D721Med (cell line): ENCODE measurements around the gene RNH1.

Experiments
- DNase-seq: peaks from one replicate; pipeline ENCODE4 v3.0.0; 2011; ENCODE audit warnings: low spot score; ENCODE audit not compliant: insufficient read length
- FAIRE-seq: peaks from 2 replicates; lab custom pipeline; 2011; peaks lifted over from hg19 to GRCh38; lab: Jason Lieb, UNC
- TF ChIP-seq, protein P1 (sequence below): IDR thresholded peaks from 2 replicates; pipeline ENCODE4 v1.5.1; 2012; ENCODE audit warnings: mild to moderate bottlenecking, control low read depth; ENCODE audit not compliant: insufficient read depth; ENCODE audit errors: missing control alignments

The RNH1 gene

DNA sequence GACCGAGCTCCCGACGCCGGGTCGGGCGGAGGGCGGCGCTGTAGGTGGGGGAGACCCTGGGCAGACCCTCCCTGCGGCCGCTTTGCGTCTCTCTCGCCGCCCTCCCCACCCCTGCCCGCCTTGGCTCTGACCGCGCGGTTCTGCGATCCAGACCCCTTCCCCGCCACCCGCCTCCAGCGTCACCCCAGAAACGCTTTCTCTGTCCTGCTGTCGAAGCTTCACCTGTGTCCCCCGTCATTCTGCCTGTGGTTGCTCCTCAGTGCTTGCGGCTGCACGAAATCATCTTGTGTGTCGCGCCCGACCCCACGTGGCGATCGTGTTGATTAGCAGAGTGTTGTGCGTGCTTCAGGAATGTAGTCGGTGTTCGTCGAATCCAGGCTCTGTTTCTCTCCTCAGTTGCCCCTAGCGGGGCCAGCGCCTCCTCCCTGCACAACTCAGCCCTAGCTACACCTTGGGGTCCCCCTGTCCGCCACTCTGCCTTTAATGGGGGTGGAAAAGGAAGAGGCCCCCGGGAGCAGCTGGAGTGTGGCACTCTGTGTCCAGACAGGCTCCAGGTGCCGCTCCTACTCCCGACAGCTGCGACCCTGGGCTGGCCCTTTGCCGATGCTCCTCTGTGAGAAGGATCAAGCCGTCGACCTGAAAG, 56.1 kb downstream of the RNH1 start:
- FAIRE-seq (no peak), DNase-seq (no peak)
- TF ChIP-seq, protein P1, sequence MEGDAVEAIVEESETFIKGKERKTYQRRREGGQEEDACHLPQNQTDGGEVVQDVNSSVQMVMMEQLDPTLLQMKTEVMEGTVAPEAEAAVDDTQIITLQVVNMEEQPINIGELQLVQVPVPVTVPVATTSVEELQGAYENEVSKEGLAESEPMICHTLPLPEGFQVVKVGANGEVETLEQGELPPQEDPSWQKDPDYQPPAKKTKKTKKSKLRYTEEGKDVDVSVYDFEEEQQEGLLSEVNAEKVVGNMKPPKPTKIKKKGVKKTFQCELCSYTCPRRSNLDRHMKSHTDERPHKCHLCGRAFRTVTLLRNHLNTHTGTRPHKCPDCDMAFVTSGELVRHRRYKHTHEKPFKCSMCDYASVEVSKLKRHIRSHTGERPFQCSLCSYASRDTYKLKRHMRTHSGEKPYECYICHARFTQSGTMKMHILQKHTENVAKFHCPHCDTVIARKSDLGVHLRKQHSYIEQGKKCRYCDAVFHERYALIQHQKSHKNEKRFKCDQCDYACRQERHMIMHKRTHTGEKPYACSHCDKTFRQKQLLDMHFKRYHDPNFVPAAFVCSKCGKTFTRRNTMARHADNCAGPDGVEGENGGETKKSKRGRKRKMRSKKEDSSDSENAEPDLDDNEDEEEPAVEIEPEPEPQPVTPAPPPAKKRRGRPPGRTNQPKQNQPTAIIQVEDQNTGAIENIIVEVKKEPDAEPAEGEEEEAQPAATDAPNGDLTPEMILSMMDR = peak; percentile 42

DNA sequence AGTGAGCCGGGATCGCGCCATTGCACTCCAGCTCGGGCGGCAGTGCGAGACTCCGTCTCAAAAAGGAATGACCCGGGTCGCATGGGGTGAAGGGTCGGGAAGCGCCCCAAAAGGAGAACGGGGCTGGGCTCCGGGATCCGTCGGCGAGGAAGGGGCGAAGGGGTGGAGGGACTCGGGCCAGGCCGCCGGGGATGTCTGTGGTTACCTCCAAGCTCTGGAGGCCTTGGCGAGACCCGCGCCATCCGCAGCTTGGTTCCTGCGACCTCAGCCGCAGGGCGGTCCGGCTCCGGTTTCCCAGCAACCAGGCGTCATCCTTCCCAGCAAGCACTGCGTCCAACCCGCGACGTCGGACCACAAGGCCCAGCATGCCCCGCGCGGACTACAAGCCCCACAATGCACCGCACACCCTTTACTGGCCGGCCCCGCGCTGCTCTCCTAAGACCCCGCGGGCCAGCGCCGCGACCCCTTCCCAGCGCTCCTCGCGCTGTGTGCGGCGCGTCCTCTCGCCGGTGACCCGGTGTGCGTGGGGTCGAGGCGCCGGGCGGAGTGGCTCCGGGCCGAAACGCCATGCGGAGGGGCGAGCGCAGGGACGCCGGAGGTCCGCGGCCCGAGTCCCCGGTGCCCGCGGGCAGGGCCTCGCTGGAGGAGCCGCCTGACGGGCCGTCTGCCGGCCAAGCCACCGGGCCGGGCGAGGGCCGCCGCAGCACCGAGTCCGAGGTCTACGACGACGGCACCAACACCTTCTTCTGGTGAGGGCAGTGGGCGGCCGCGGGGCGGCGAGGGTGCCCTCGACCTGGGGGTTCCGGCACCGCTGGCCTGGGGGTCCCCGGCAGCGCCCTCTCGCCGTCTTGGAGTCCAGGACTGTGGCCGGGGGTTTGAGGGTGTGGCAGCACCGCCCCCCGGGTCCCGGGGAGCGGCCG, 56.9 kb downstream of the RNH1 start, which contains the start of gene PTDSS2:
Gene PTDSS2, plus strand, starts transcription at position 391 of the 920 bp plus-strand sequence. Its CDS starts 177 bp downstream, at position 568.
- TF ChIP-seq, protein P1 = no peak
- DNase-seq (peak; percentile 57), FAIRE-seq (no peak)

DNA sequence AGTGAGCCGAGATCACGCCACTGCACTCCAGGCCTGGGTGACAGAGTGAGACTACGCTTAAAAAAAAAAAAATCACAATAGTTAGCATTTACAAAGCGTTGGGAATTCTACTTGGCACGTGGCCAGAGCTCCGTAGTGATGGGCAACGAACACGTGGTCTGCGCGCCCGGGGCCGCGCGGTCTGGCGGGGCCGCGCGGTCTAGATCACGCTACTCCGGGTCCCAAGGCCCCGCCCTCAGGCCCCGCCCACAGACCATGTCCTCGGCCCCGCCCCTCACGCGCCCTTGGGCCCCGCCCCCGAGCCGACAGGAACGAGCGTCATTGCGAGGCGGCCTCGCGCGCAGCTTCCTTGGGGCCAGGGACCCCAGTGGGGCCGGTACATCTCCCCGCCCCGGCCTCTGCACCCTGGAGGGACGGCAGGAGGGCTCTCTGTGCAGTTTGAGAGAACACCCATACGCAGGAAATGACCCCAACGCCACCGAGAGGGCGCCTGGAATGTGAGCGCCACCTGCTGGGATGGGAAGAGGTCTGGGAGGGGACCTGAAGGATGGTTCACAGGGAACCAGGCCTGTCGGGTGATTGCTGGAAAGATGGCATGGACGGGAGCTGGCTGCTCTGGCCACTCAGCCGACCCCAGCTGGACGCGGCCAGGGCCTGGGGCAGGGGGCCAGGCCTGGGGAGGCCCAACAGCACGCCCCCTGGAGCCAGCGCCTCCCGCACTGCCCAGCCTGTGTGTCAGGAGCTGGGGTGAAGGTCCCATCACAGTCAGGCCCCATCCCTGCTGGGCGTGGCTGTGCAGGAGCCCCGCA, 58.9 kb downstream of the RNH1 start:
- TF ChIP-seq, protein P1 = peak; percentile 91
- DNase-seq (peak; percentile 71), FAIRE-seq (no peak)

DNA sequence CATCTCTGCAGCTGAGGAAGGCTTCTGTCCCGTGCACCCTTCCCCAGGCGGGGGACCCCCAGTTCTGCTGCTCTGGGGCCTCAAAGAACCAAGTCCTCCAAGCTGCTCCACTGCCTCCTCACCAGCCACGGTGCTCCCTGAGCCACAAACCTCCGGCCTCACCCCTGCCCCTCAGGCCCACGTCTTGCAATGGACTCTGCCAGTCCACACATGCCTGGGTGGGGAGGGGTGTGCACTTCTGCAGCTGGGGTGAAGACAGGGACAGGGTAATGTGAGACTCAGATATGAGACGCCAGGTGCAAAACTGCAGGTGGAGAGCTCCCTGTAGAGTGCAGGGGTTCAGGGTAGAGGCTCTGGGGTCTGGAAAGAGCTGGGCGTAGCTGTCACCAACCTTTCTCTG, 60.2 kb downstream of the RNH1 start:
- no peak for FAIRE-seq
- TF ChIP-seq, protein P1 = no peak
- no peak for DNase-seq

DNA sequence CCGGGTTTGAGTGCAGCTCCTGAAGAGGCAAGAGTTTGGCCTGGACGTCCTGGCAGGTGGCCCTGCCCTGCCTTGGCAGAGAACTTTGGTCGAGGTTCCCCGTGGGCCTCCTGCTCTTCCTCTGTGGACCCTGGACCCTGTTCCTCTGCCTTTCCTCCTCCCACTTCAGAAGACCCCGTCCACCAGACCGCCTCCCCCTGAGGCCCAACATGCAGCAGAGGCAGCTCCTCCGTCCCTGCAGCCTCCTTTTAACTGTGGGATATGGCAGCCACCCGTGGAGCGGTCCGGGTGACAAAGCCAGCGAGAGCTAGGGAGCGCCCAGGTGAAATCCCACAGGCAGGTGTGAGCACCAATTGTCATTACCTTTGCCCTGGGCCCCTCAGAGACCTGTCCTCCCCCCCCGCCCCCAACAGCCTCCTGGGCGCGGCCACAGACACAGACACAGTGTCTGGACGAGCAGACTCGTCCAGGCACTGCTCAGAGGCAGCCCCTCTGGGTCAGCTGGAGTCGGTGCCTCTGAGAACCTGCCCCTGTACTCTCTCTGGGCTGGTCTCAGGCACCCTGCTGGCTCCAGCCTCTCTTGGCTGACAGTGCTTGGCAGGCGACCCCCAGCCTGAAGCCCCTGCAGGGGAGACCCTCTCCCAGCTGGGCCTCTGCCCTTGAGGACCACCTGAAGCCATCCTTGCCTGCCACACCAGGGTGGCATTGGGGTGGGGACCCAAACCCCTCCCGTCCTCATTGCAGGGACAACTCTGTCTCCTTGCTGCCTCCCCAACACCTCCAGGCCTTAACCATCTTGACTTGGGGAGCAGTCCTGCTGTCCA, 61.1 kb downstream of the RNH1 start:
- TF ChIP-seq, protein P1 = no peak
- FAIRE-seq (no peak), DNase-seq (no peak)
